Suprapubic skin (tissue), 4 donors: ENCODE measurements around the gene LY6G6D. TPM values are rescaled to one million over a fixed set of nuclear protein-coding genes. Genes with fewer than 3 reads are reported as not detected.

ENCODE experiments used
- DNase-seq, 2 donors: peaks; one replicate each; pipeline ENCODE4 v3.0.0-alpha.2; 2019; ENCODE audit warnings: low spot score in 2 of 2
- H3K27ac ChIP-seq: fragments of 200-600 bp; sonication (generic); one replicate; pipeline ENCODE4 v1.5.1; 2019
- H3K27me3 ChIP-seq: fragments of 200-600 bp; sonication (generic); one replicate; pipeline ENCODE4 v1.5.1; 2019
- H3K36me3 ChIP-seq: fragments of 200-600 bp; sonication (generic); one replicate; pipeline ENCODE4 v1.5.1; 2019
- H3K4me1 ChIP-seq: fragments of 200-600 bp; sonication (generic); one replicate; pipeline ENCODE4 v1.5.1; 2019
- H3K4me3 ChIP-seq: fragments of 200-600 bp; sonication (generic); one replicate; pipeline ENCODE4 v1.5.1; 2019; ENCODE audit warnings: mild to moderate bottlenecking
- H3K9me3 ChIP-seq: fragments of 200-600 bp; sonication (generic); one replicate; pipeline ENCODE4 v1.5.1; 2019
- CTCF ChIP-seq, 2 donors: fragments of 200-600 bp in 1 of 2; fragments of 450-650 bp in 1 of 2; sonication (generic) in 1 of 2; IDR thresholded peaks; one replicate each; pipeline ENCODE4 v1.5.1; 2016 to 2019; ENCODE audit warnings: antibody characterized with exemption in 2 of 2, mild to moderate bottlenecking in 1 of 2, moderate library complexity in 1 of 2
- EP300 ChIP-seq: sonication (generic); formaldehyde crosslinking; IDR thresholded peaks from one replicate; pipeline ENCODE4 v1.6.1; 2017; ENCODE audit warnings: antibody characterized with exemption
- POLR2A ChIP-seq, 2 donors: fragments of 450-650 bp; IDR thresholded peaks; one replicate each; pipeline ENCODE4 v1.6.1; 2017; ENCODE audit warnings: antibody characterized with exemption in 2 of 2, mild to moderate bottlenecking in 2 of 2, moderate library complexity in 2 of 2
- POLR2AphosphoS5 ChIP-seq, 3 donors: sonication (generic); formaldehyde crosslinking; IDR thresholded peaks; one replicate each; pipeline ENCODE4 v1.6.1; 2017; ENCODE audit warnings: antibody characterized with exemption in 3 of 3
- WGBS: methylation state at CpG from one replicate; pipeline ENCODE4 v1.1.5; 2018; 5-methylcytosine and 5-hydroxymethylcytosine counted together
- total RNA-seq, 4 donors: library from RNA; depleted of rRNA; stranded (reverse); fragments of >200 nt; gene quantifications; one replicate each; pipeline ENCODE4 v1.1.0, GENCODE V29; 2016

Gene LY6G6D
- total RNA-seq, 4 donors from 2014 or later, result 5.5 to 30.8 TPM; not detected in 2

GRCh38 chr6:31690231-31691077, 24.7 kb upstream of the LY6G6D start:
- TF ChIP-seq POLR2AphosphoS5 (IDR thresholded peaks at IDR 0.05), result no peak
- TF ChIP-seq POLR2A (IDR thresholded peaks at IDR 0.05), result no peak
- no peak for TF ChIP-seq EP300
- TF ChIP-seq CTCF (IDR thresholded peaks at IDR 0.05), result no peak
- no peaks in the 10 kb centered on the region for H3K27me3 ChIP-seq
- H3K27ac ChIP-seq, result no peak overlapping the region
- no peaks in the 10 kb centered on the region for H3K9me3 ChIP-seq
- 65% methylated on average over 10 of the region's 10 CpGs for WGBS
- no peak overlapping the region for H3K4me3 ChIP-seq
- no peak for DNase-seq
- H3K4me1 ChIP-seq, result no peaks in the 10 kb centered on the region
- H3K36me3 ChIP-seq, result peaks cover 99% of the 10 kb centered on the region

GRCh38 chr6:31691078-31691463, 24.1 kb upstream of the LY6G6D start:
- no peaks in the 10 kb centered on the region for H3K9me3 ChIP-seq
- TF ChIP-seq POLR2AphosphoS5 (IDR thresholded peaks at IDR 0.05), result no peak
- no peak for TF ChIP-seq CTCF (IDR thresholded peaks at IDR 0.05)
- TF ChIP-seq EP300, result no peak
- TF ChIP-seq POLR2A (IDR thresholded peaks at IDR 0.05), result no peak
- no peaks in the 10 kb centered on the region for H3K4me1 ChIP-seq
- no peak overlapping the region for H3K27ac ChIP-seq
- peaks cover 98% of the 10 kb centered on the region for H3K36me3 ChIP-seq
- no peak overlapping the region for H3K4me3 ChIP-seq
- WGBS, result 94% methylated on average over 6 of the region's 6 CpGs
- no peaks in the 10 kb centered on the region for H3K27me3 ChIP-seq
- no peak for DNase-seq

- no peak overlapping the region for H3K4me3 ChIP-seq
- no peak for TF ChIP-seq POLR2A (IDR thresholded peaks at IDR 0.05)
- TF ChIP-seq EP300, result no peak
- TF ChIP-seq CTCF (IDR thresholded peaks at IDR 0.05), result no peak
- TF ChIP-seq POLR2AphosphoS5 (IDR thresholded peaks at IDR 0.05), result no peak
- no peaks in the 10 kb centered on the region for H3K9me3 ChIP-seq
- no peak overlapping the region for H3K27ac ChIP-seq
- peaks cover 98% of the 10 kb centered on the region for H3K36me3 ChIP-seq
- DNase-seq, result no peak
- H3K4me1 ChIP-seq, result no peaks in the 10 kb centered on the region
- WGBS, result 95% methylated on average over 9 of the region's 12 CpGs
- no peaks in the 10 kb centered on the region for H3K27me3 ChIP-seq
Observed at GRCh38 chr6:31691564-31692108, 23.5 kb upstream of the LY6G6D start.

GRCh38 chr6:31692353-31692752, 22.8 kb upstream of the LY6G6D start:
- H3K27ac ChIP-seq, result no peak overlapping the region
- no peaks in the 10 kb centered on the region for H3K9me3 ChIP-seq
- no peak overlapping the region for H3K4me3 ChIP-seq
- no peak for TF ChIP-seq EP300
- no peak for TF ChIP-seq POLR2AphosphoS5 (IDR thresholded peaks at IDR 0.05)
- no peak for TF ChIP-seq POLR2A (IDR thresholded peaks at IDR 0.05)
- WGBS, result 82% methylated on average over 4 of the region's 4 CpGs
- no peaks in the 10 kb centered on the region for H3K4me1 ChIP-seq
- H3K27me3 ChIP-seq, result no peaks in the 10 kb centered on the region
- no peak for DNase-seq
- H3K36me3 ChIP-seq, result peaks cover 98% of the 10 kb centered on the region

- DNase-seq, result no peak
- Histone ChIP-seq H3K36me3 (peaks cover 97% of the 10 kb centered on the region), H3K4me1 (no peaks in the 10 kb centered on the region), H3K4me3 (no peak overlapping the region), H3K27me3 (no peaks in the 10 kb centered on the region), H3K9me3 (no peaks in the 10 kb centered on the region), H3K27ac (no peak overlapping the region)
- TF ChIP-seq POLR2A (IDR thresholded peaks at IDR 0.05) (no peak), CTCF (IDR thresholded peaks at IDR 0.05) (no peak), EP300 (no peak), POLR2AphosphoS5 (IDR thresholded peaks at IDR 0.05) (no peak)
- WGBS, result 91% methylated on average over 9 of the region's 9 CpGs
Observed at GRCh38 chr6:31692886-31693285, 22.3 kb upstream of the LY6G6D start.
